ENCODE data around the gene FKBP7. TPM values are rescaled to one million over a fixed set of nuclear protein-coding genes. Genes with fewer than 3 reads are reported as not detected.
A peak's percentile ranks its signal among the peaks of the same experiment; 100 is the strongest.

The FKBP7 gene
- polyA plus RNA-seq, 4 donors: 3.0 to 14.7 (median 7.8) TPM; not detected in 1

GRCh38 chr2:178506524-178506923 lies 28.1 kb upstream of the FKBP7 start:
- DNase-seq (peak; percentile 39 to 89), FAIRE-seq (no peak)
- peak overlapping the region in 1 of 3 donors; percentile 34 for H3K27ac ChIP-seq (ENCODE audit: low read depth in 1 of 3, low read length in 2 of 3)
- WGBS, 3 donors: 20 to 69% (median 44%) methylated on average over 2 of the region's 2 CpGs
- no peaks in the 10 kb centered on the region for H3K4me1 ChIP-seq (ENCODE audit: control insufficient read depth in 3 of 3, insufficient read depth in 2 of 3, low read depth in 1 of 3, low read length in 2 of 3)
- H3K36me3 ChIP-seq (ENCODE audit: control insufficient read depth in 3 of 3, insufficient read depth in 2 of 3, low read depth in 1 of 3, low read length in 3 of 3): peaks cover 0 to 13% (median 2%) of the 10 kb centered on the region in 3 donors
- H3K4me3 ChIP-seq (ENCODE audit: low read depth in 1 of 3, low read length in 3 of 3): no peak overlapping the region
- H3K9me3 ChIP-seq (ENCODE audit: control insufficient read depth in 2 of 2, insufficient read depth in 1 of 2, low read depth in 1 of 2, low read length in 1 of 2): no peaks in the 10 kb centered on the region
- no peaks in the 10 kb centered on the region for H3K27me3 ChIP-seq (ENCODE audit: control insufficient read depth in 3 of 3, insufficient read depth in 3 of 3, low read length in 3 of 3)

- Histone ChIP-seq H3K4me3 (ENCODE audit: low read depth in 1 of 3, low read length in 3 of 3) (no peak overlapping the region), H3K27me3 (ENCODE audit: control insufficient read depth in 3 of 3, insufficient read depth in 3 of 3, low read length in 3 of 3) (no peaks in the 10 kb centered on the region), H3K36me3 (ENCODE audit: control insufficient read depth in 3 of 3, insufficient read depth in 2 of 3, low read depth in 1 of 3, low read length in 3 of 3) (peaks cover 0 to 10% (median 3%) of the 10 kb centered on the region in 3 donors), H3K4me1 (ENCODE audit: control insufficient read depth in 3 of 3, insufficient read depth in 2 of 3, low read depth in 1 of 3, low read length in 2 of 3) (no peaks in the 10 kb centered on the region), H3K9me3 (ENCODE audit: control insufficient read depth in 2 of 2, insufficient read depth in 1 of 2, low read depth in 1 of 2, low read length in 1 of 2) (no peaks in the 10 kb centered on the region), H3K27ac (ENCODE audit: low read depth in 1 of 3, low read length in 2 of 3) (peak overlapping the region in 1 of 3 donors; percentile 8)
- DNase-seq (no peak), FAIRE-seq (no peak)
- 86 to 97% (median 97%) methylated on average over 1 of the region's 1 CpG for WGBS, 3 donors
Observed at GRCh38 chr2:178506101-178506500, 27.7 kb upstream of the FKBP7 start.

GRCh38 chr2:178502751-178503150 lies 24.4 kb upstream of the FKBP7 start:
- no peak for FAIRE-seq
- 97 to 99% (median 99%) methylated on average over 4 of the region's 4 CpGs for WGBS, 3 donors

GRCh38 chr2:178499640-178500039 lies 21.2 kb upstream of the FKBP7 start:
- H3K9me3 ChIP-seq (ENCODE audit: control insufficient read depth in 2 of 2, insufficient read depth in 1 of 2, low read depth in 1 of 2, low read length in 1 of 2): no peaks in the 10 kb centered on the region
- DNase-seq: no peak
- FAIRE-seq: no peak
- peaks cover 13 to 20% (median 13%) of the 10 kb centered on the region in 3 donors for H3K36me3 ChIP-seq (ENCODE audit: control insufficient read depth in 3 of 3, insufficient read depth in 2 of 3, low read depth in 1 of 3, low read length in 3 of 3)
- 95 to 97% (median 95%) methylated on average over 3 of the region's 3 CpGs for WGBS, 3 donors
- H3K27ac ChIP-seq (ENCODE audit: low read depth in 1 of 3, low read length in 2 of 3): no peak overlapping the region
- H3K27me3 ChIP-seq (ENCODE audit: control insufficient read depth in 3 of 3, insufficient read depth in 3 of 3, low read length in 3 of 3): no peaks in the 10 kb centered on the region
- no peak overlapping the region for H3K4me3 ChIP-seq (ENCODE audit: low read depth in 1 of 3, low read length in 3 of 3)
- no peaks in the 10 kb centered on the region for H3K4me1 ChIP-seq (ENCODE audit: control insufficient read depth in 3 of 3, insufficient read depth in 2 of 3, low read depth in 1 of 3, low read length in 2 of 3)

More at GRCh38 chr2:178502751-178503150, 24.4 kb upstream of the FKBP7 start:
- no peak for DNase-seq
- H3K9me3 ChIP-seq (ENCODE audit: control insufficient read depth in 2 of 2, insufficient read depth in 1 of 2, low read depth in 1 of 2, low read length in 1 of 2): no peaks in the 10 kb centered on the region
- no peak overlapping the region for H3K27ac ChIP-seq (ENCODE audit: low read depth in 1 of 3, low read length in 2 of 3)
- H3K4me1 ChIP-seq (ENCODE audit: control insufficient read depth in 3 of 3, insufficient read depth in 2 of 3, low read depth in 1 of 3, low read length in 2 of 3): no peaks in the 10 kb centered on the region
- peaks cover 0 to 13% (median 12%) of the 10 kb centered on the region in 3 donors for H3K36me3 ChIP-seq (ENCODE audit: control insufficient read depth in 3 of 3, insufficient read depth in 2 of 3, low read depth in 1 of 3, low read length in 3 of 3)
- no peak overlapping the region for H3K4me3 ChIP-seq (ENCODE audit: low read depth in 1 of 3, low read length in 3 of 3)
- no peaks in the 10 kb centered on the region for H3K27me3 ChIP-seq (ENCODE audit: control insufficient read depth in 3 of 3, insufficient read depth in 3 of 3, low read length in 3 of 3)

GRCh38 chr2:178498137-178498536 lies 19.7 kb upstream of the FKBP7 start:
- DNase-seq (no peak), FAIRE-seq (no peak)
- Histone ChIP-seq H3K27ac (ENCODE audit: low read depth in 1 of 3, low read length in 2 of 3) (no peak overlapping the region), H3K36me3 (ENCODE audit: control insufficient read depth in 3 of 3, insufficient read depth in 2 of 3, low read depth in 1 of 3, low read length in 3 of 3) (peaks cover 20 to 22% (median 20%) of the 10 kb centered on the region in 3 donors), H3K4me3 (ENCODE audit: low read depth in 1 of 3, low read length in 3 of 3) (no peak overlapping the region), H3K9me3 (ENCODE audit: control insufficient read depth in 2 of 2, insufficient read depth in 1 of 2, low read depth in 1 of 2, low read length in 1 of 2) (no peaks in the 10 kb centered on the region), H3K27me3 (ENCODE audit: control insufficient read depth in 3 of 3, insufficient read depth in 3 of 3, low read length in 3 of 3) (no peaks in the 10 kb centered on the region), H3K4me1 (ENCODE audit: control insufficient read depth in 3 of 3, insufficient read depth in 2 of 3, low read depth in 1 of 3, low read length in 2 of 3) (no peaks in the 10 kb centered on the region)

GRCh38 chr2:178496049-178496448 lies 17.6 kb upstream of the FKBP7 start:
- no peaks in the 10 kb centered on the region for H3K4me1 ChIP-seq (ENCODE audit: control insufficient read depth in 3 of 3, insufficient read depth in 2 of 3, low read depth in 1 of 3, low read length in 2 of 3)
- H3K36me3 ChIP-seq (ENCODE audit: control insufficient read depth in 3 of 3, insufficient read depth in 2 of 3, low read depth in 1 of 3, low read length in 3 of 3): peaks cover 20 to 28% (median 25%) of the 10 kb centered on the region in 3 donors
- 14 to 58% (median 32%) methylated on average over 4 of the region's 4 CpGs for WGBS, 3 donors
- FAIRE-seq: no peak
- no peaks in the 10 kb centered on the region for H3K27me3 ChIP-seq (ENCODE audit: control insufficient read depth in 3 of 3, insufficient read depth in 3 of 3, low read length in 3 of 3)
- DNase-seq: peak; percentile 23 to 69
- no peak overlapping the region for H3K27ac ChIP-seq (ENCODE audit: low read depth in 1 of 3, low read length in 2 of 3)
- H3K4me3 ChIP-seq (ENCODE audit: low read depth in 1 of 3, low read length in 3 of 3): no peak overlapping the region
- no peaks in the 10 kb centered on the region for H3K9me3 ChIP-seq (ENCODE audit: control insufficient read depth in 2 of 2, insufficient read depth in 1 of 2, low read depth in 1 of 2, low read length in 1 of 2)

- no peaks in the 10 kb centered on the region for H3K27me3 ChIP-seq (ENCODE audit: control insufficient read depth in 3 of 3, insufficient read depth in 3 of 3, low read length in 3 of 3)
- 84 to 97% (median 90%) methylated on average over 6 of the region's 6 CpGs for WGBS, 3 donors
- no peak overlapping the region for H3K27ac ChIP-seq (ENCODE audit: low read depth in 1 of 3, low read length in 2 of 3)
- H3K4me1 ChIP-seq (ENCODE audit: control insufficient read depth in 3 of 3, insufficient read depth in 2 of 3, low read depth in 1 of 3, low read length in 2 of 3): no peaks in the 10 kb centered on the region
- H3K4me3 ChIP-seq (ENCODE audit: low read depth in 1 of 3, low read length in 3 of 3): no peak overlapping the region
- DNase-seq (no peak), FAIRE-seq (no peak)
- peaks cover 8 to 37% (median 21%) of the 10 kb centered on the region in 3 donors for H3K36me3 ChIP-seq (ENCODE audit: control insufficient read depth in 3 of 3, insufficient read depth in 2 of 3, low read depth in 1 of 3, low read length in 3 of 3)
- no peaks in the 10 kb centered on the region for H3K9me3 ChIP-seq (ENCODE audit: control insufficient read depth in 2 of 2, insufficient read depth in 1 of 2, low read depth in 1 of 2, low read length in 1 of 2)
Observed at GRCh38 chr2:178491612-178492011, 13.2 kb upstream of the FKBP7 start.

- FAIRE-seq (no peak), DNase-seq (no peak)
- WGBS, 3 donors: 57 to 78% (median 73%) methylated on average over 3 of the region's 3 CpGs
- H3K27ac ChIP-seq (ENCODE audit: low read depth in 1 of 3, low read length in 2 of 3): no peak overlapping the region
- H3K27me3 ChIP-seq (ENCODE audit: control insufficient read depth in 3 of 3, insufficient read depth in 3 of 3, low read length in 3 of 3): no peaks in the 10 kb centered on the region
- H3K4me1 ChIP-seq (ENCODE audit: control insufficient read depth in 3 of 3, insufficient read depth in 2 of 3, low read depth in 1 of 3, low read length in 2 of 3): peaks cover 16 to 28% (median 19%) of the 10 kb centered on the region in 3 donors
- no peaks in the 10 kb centered on the region for H3K9me3 ChIP-seq (ENCODE audit: control insufficient read depth in 2 of 2, insufficient read depth in 1 of 2, low read depth in 1 of 2, low read length in 1 of 2)
- peaks cover 0 to 11% (median 10%) of the 10 kb centered on the region in 3 donors for H3K36me3 ChIP-seq (ENCODE audit: control insufficient read depth in 3 of 3, insufficient read depth in 2 of 3, low read depth in 1 of 3, low read length in 3 of 3)
- H3K4me3 ChIP-seq (ENCODE audit: low read depth in 1 of 3, low read length in 3 of 3): no peak overlapping the region
Observed at GRCh38 chr2:178485356-178485755, 7.0 kb upstream of the FKBP7 start.
